Vagina (tissue), 2 donors: Measurements from ENCODE around the gene ZNF439.

ENCODE experiments used
- CTCF ChIP-seq, 3 experiments: fragments of 450-650 bp in 2 of 3; fragments of 200-600 bp in 1 of 3; sonication (generic) in 1 of 3; IDR thresholded peaks; one replicate each; pipeline ENCODE4 v1.5.1; 2017 to 2019; ENCODE audit warnings: antibody characterized with exemption in 3 of 3, mild to moderate bottlenecking in 2 of 3, moderate library complexity in 2 of 3
- POLR2A ChIP-seq, 2 donors: fragments of 450-650 bp; IDR thresholded peaks; one replicate each; pipeline ENCODE4 v1.6.1; 2017; ENCODE audit warnings: antibody characterized with exemption in 2 of 2, mild to moderate bottlenecking in 2 of 2, moderate library complexity in 2 of 2

DNA sequence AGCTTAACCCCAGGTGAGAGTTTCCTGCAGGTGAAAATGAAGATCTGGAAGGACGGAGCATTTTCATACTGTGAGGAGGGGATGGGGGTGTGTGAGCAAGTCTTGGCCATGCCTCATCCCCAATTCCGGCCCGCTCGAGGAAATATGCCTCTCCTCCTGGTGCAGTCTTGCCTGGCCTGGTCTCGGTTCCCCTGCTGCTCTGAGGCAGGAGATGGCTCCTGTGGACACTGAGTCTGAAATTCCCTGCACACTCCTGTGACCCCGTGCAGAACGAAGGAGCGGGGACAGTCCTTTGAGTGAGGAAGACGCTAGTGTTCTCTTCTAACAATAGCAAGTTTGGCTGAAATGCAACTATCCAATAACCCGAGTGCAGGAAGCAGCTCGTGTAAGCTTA lies 329 bp upstream of the ZNF439 start:
- TF ChIP-seq CTCF (IDR thresholded peaks at IDR 0.05) = no peak
- no peak for TF ChIP-seq POLR2A (IDR thresholded peaks at IDR 0.05)
